ENCODE measurements around the gene SDF4.
"Not testable (repeated sequence)": the region's sequence is repeated elsewhere in the genome, so short reads cannot be mapped to it uniquely, and the experiment has no call there.

Gene SDF4

GRCh38 chr1:1196431-1197187 is 35.2 kb downstream of the SDF4 start:
- DNase-seq, result no peak

- DNase-seq, result not testable (repeated sequence)
Observed at GRCh38 chr1:1195726-1196125, 36.1 kb downstream of the SDF4 start.

GRCh38 chr1:1194723-1195122 is 37.1 kb downstream of the SDF4 start:
- DNase-seq, result no peak

GRCh38 chr1:1191734-1192133 is 40.1 kb downstream of the SDF4 start:
- DNase-seq, result no peak

GRCh38 chr1:1189111-1189510 is 42.7 kb downstream of the SDF4 start:
- no peak for DNase-seq

GRCh38 chr1:1187938-1188337 is 43.9 kb downstream of the SDF4 start:
- no peak for DNase-seq

GRCh38 chr1:1185101-1185765 is 46.6 kb downstream of the SDF4 start:
- DNase-seq, result no peak

- DNase-seq, result no peak
Observed at GRCh38 chr1:1183833-1184775, 47.7 kb downstream of the SDF4 start.

- no peak for DNase-seq
Observed at GRCh38 chr1:1183221-1183747, 48.5 kb downstream of the SDF4 start.

- DNase-seq, result no peak
Observed at GRCh38 chr1:1182491-1183220, 49.1 kb downstream of the SDF4 start.

- no peak for DNase-seq
Observed at GRCh38 chr1:1181938-1182410, 49.8 kb downstream of the SDF4 start.

DNA sequence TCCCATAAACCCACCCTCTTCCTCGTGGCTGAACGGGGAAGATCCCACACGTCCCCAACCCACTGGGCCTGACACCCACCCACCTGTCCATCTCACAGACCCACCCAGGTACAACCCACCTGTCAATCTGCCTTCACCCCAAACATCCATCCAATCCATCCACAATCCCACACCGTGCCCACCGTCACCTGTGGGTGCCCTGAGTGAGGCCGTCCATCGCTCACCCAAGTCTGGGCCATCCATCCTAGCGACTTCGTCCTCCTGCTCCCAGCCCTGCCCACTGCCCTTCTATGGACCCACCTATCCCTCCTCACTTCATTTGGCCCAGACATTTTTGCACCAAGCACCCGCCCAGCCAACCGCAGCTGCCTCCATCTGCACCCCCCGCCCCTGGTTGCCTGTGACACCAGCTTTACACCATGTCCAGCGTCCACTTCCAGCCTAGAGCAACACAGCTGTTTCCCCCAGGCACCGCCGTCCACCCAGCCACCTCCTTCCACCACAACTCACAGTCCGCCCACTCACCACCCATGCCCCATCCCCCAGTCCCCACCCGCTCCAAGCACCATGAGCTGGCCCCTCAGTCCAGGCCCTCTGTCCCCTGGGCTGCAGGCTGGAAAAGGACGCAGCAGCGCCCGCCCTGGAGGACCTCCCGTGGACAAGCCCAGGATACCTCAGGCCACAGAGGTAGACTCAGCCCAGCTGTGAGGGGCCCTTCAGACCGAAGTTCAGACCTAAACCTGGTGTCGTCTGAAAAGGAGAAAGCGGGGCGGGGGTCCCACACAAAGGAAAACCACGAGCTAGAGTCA is 50.5 kb downstream of the SDF4 start:
- no peak for DNase-seq

GRCh38 chr1:1179983-1180861 is 51.6 kb downstream of the SDF4 start:
- DNase-seq, result no peak

DNA sequence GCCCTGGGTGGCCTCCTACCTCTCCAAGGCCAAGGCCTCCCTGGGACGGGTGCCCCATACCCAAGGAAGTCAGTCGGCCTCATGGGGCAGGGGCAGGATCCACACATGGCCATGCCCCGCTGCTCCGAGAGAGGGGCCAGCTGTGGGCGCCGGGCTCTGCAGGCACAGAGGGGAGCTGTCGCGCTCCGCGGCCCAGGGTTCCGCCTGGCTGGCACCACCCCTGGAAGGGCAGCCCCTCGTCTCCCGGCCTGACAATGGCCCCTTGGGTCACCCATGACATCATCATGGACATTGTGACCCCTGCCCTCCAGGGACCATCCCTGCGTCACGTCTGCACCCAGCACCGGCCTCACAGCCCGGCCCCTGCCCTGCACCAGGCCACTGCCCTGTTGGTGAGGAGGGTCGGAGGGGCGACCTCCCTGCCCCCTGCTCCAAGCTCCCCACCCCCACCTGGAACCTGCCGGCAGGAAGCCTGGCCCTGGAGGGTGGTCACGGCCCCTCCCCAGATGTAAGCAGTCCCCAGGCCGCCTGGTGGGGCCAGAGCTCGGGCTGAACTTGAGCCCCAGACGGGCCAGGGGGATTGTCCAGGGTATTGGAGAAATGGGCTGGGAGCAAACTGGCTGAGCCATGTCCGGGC is 52.3 kb downstream of the SDF4 start:
- no peak for DNase-seq

- no peak for DNase-seq
Observed at GRCh38 chr1:1178794-1179331, 52.9 kb downstream of the SDF4 start.

DNA sequence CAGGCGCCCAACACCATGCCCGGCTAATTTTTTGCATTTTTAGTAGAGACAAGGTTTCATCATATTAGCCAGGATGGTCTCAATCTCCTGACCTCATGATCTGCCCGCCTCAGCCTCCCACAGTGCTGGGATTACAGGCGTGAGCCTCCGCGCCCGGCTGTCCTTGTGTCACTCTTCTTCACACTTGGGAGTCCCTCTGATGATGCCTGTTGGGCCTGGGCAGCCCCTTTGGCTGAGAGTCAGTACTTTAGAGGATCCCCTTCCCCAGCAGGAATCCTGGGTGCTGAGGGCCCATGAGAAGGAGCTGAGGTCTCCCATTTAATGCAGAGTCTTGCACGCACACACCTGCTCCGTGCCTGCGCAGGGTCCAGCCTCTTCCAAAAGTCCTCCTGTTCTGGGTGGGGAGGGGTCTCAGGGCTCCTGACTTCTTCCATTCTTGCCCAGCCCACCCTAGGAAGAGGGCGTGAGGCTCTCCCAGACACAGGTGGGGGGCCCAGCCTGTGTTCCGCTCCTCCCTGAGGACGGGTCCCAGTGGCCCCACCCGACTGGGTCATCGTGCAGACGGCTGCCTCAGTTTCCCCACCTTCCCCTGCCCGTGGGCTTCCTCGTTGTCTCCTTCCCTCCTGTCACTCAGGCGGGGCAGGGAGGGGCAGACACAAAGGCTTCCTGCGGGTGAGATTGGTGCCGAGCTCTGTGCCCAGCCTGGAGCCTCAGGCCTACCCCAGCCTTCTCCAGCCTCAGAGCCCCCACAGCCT is 54.2 kb downstream of the SDF4 start:
- DNase-seq, result no peak

DNA sequence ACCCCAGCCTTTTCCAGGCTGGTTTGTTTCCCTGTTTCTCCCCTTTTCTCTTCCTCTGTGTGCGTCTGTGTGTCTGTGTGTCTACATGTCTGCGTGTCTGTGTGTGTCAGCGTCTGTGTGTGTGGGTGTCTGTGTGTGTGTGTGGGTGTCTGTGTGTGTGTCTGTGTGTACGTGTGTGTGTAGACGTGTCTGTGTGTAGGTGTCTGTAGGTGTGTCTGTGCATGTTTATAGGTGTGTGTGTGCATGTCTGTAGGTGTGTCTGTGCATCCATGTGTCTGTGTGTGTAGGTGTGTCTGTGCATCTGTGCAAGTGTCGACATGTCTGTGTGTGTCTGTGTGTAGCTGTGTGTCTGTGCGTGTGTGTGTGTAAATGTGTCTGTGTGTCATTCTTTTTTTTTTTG is 54.9 kb downstream of the SDF4 start:
- no peak for DNase-seq

GRCh38 chr1:1176063-1176761 is 55.6 kb downstream of the SDF4 start:
- not testable (repeated sequence) for DNase-seq
